ENCODE data around the gene DCLRE1C. TPM values are rescaled to one million over a fixed set of nuclear protein-coding genes. Genes with fewer than 3 reads are reported as not detected.

DCLRE1C gene
- total and polyA plus RNA-seq, 12 donors = 1.8 to 13.4 (median 8.3) TPM

GRCh38 chr10:14971867-14972448 lies 18.1 kb upstream of the DCLRE1C start:
- intact Hi-C loops (cut with DNase I) = no loop called here
- no peaks in the 10 kb centered on the region for H3K36me3 ChIP-seq (replicated peaks in 1 of 2)

GRCh38 chr10:14967897-14968296 lies 14.0 kb upstream of the DCLRE1C start:
- no peaks in the 10 kb centered on the region for H3K27me3 ChIP-seq
- no peak overlapping the region for H3K4me3 ChIP-seq
- no peak for DNase-seq
- no peak overlapping the region for H3K27ac ChIP-seq
- no peaks in the 10 kb centered on the region for H3K9me3 ChIP-seq (replicated peaks in 1 of 3)
- 81 to 87% (median 83%) methylated on average over 2 of the region's 2 CpGs for WGBS, 4 donors
- H3K4me1 ChIP-seq (replicated peaks in 1 of 2) = no peaks in the 10 kb centered on the region
- intact Hi-C loops (cut with DNase I) = no loop called here
- TF ChIP-seq CTCF (IDR thresholded peaks at IDR 0.05) (no peak), POLR2A (IDR thresholded peaks at IDR 0.05) (no peak)
- H3K36me3 ChIP-seq (replicated peaks in 1 of 2) = no peaks in the 10 kb centered on the region

More at GRCh38 chr10:14971867-14972448, 18.1 kb upstream of the DCLRE1C start:
- Histone ChIP-seq H3K27me3 (no peaks in the 10 kb centered on the region), H3K4me1 (replicated peaks in 1 of 2) (no peaks in the 10 kb centered on the region), H3K9me3 (replicated peaks in 1 of 3) (no peaks in the 10 kb centered on the region), H3K4me3 (no peak overlapping the region), H3K27ac (no peak overlapping the region)
- 56 to 62% (median 60%) methylated on average over 4 of the region's 4 CpGs for WGBS, 4 donors
- peak in 4 of 7 donors; percentile 50 to 62 (median 52) for DNase-seq
- TF ChIP-seq POLR2A (IDR thresholded peaks at IDR 0.05) (no peak), CTCF (IDR thresholded peaks at IDR 0.05) (peak; percentile 5 to 54 (median 44))

GRCh38 chr10:14959221-14960057 lies 5.5 kb upstream of the DCLRE1C start, which contains the start of gene MEIG1:
TSS of gene MEIG1 (plus strand) at chr10:14959388. CDS start at chr10:14966469, 7,081 bp downstream.
- 0 to 2% (median 0%) methylated on average over 15 to 60 of the region's 60 CpGs for WGBS, 4 donors
- TF ChIP-seq CTCF (IDR thresholded peaks at IDR 0.05) (no peak), POLR2A (IDR thresholded peaks at IDR 0.05) (peak; percentile 34 to 63)
- H3K9me3 ChIP-seq (replicated peaks in 1 of 3) = no peaks in the 10 kb centered on the region

GRCh38 chr10:14958872-14959220 lies 5.0 kb upstream of the DCLRE1C start:
- Histone ChIP-seq H3K4me3 (peak overlapping the region in 3 of 4 donors; percentile 47 to 68 (median 50)), H3K27me3 (no peaks in the 10 kb centered on the region), H3K36me3 (replicated peaks in 1 of 2) (no peaks in the 10 kb centered on the region), H3K4me1 (replicated peaks in 1 of 2) (peaks cover 0 to 12% of the 10 kb centered on the region in 2 donors), H3K27ac (peak overlapping the region; percentile 67 to 95 (median 95)), H3K9me3 (replicated peaks in 1 of 3) (no peaks in the 10 kb centered on the region)
- intact Hi-C loops (cut with DNase I) = no loop called here
- 44 to 52% (median 48%) methylated on average over 10 to 12 of the region's 12 CpGs for WGBS, 4 donors
- no peak for TF ChIP-seq CTCF (IDR thresholded peaks at IDR 0.05)
- TF ChIP-seq POLR2A (IDR thresholded peaks at IDR 0.05) = no peak
- DNase-seq = no peak

More at GRCh38 chr10:14959221-14960057, 5.5 kb upstream of the DCLRE1C start, which contains the start of gene MEIG1:
- Histone ChIP-seq H3K27me3 (no peaks in the 10 kb centered on the region), H3K27ac (peak within 1 kb of the TSS; percentile 67 to 95 (median 95)), H3K4me1 (replicated peaks in 1 of 2) (peaks cover 0 to 10% of the 10 kb centered on the region in 2 donors), H3K4me3 (peak within 1 kb of the TSS; percentile 47 to 74 (median 59)), H3K36me3 (replicated peaks in 1 of 2) (no peaks in the 10 kb centered on the region)
- peak; percentile 93 to 96 (median 95) for DNase-seq
- intact Hi-C loops (cut with DNase I) = no loop called here

Data from adrenal gland (tissue), 12 donors.